ENCODE results near the gene CCDC124. TPM values are rescaled to one million over a fixed set of nuclear protein-coding genes. Genes with fewer than 3 reads are reported as not detected.

Gene CCDC124
- total and polyA plus RNA-seq, 4 donors, result 15.8 to 59.3 (median 32.1) TPM

- TF ChIP-seq, protein P1, sequence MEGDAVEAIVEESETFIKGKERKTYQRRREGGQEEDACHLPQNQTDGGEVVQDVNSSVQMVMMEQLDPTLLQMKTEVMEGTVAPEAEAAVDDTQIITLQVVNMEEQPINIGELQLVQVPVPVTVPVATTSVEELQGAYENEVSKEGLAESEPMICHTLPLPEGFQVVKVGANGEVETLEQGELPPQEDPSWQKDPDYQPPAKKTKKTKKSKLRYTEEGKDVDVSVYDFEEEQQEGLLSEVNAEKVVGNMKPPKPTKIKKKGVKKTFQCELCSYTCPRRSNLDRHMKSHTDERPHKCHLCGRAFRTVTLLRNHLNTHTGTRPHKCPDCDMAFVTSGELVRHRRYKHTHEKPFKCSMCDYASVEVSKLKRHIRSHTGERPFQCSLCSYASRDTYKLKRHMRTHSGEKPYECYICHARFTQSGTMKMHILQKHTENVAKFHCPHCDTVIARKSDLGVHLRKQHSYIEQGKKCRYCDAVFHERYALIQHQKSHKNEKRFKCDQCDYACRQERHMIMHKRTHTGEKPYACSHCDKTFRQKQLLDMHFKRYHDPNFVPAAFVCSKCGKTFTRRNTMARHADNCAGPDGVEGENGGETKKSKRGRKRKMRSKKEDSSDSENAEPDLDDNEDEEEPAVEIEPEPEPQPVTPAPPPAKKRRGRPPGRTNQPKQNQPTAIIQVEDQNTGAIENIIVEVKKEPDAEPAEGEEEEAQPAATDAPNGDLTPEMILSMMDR (IDR thresholded peaks at IDR 0.05; ENCODE audit: low read depth, low read length, missing input control), result no peak
Observed at GRCh38 chr19:17936379-17936778, 3.6 kb downstream of the CCDC124 start (continued).

DNA sequence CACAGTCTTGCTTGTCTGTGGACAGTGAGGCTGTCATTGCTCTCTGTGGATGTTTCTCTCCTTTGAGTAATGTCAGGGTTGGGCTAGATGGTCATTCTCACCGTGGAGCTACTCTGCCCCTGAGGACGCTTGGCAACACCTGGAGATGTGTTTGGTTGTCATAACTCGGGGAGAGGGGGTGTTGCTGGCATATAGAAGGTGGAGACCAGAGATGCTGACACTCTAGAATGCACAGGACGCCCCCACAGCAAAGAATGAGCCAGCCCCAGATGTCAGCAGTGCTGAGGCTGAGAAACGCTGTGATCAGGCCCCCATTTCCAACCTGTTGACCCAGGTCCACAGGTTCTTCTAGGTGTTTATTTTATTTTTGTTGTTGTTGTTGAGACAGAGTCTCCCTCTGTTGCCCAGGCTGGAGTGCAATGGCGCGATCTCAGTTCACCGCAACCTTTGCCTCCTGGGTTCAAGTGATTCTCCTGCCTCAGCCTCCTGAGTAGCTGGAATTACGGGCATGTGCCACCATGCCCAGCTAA lies 4.6 kb downstream of the CCDC124 start:
- Histone ChIP-seq H3K9me3 (ENCODE audit: control insufficient read depth in 4 of 4, low read length in 3 of 4) (no peaks in the 10 kb centered on the region), H3K27me3 (ENCODE audit: control insufficient read depth in 4 of 4, insufficient read depth in 4 of 4, low read length in 3 of 4) (no peaks in the 10 kb centered on the region), H3K27ac (ENCODE audit: low read depth in 1 of 2, low read length in 2 of 2) (no peak overlapping the region), H3K4me3 (ENCODE audit: low read depth in 1 of 3, low read length in 3 of 3) (no peak overlapping the region), H3K36me3 (ENCODE audit: control insufficient read depth in 4 of 4, insufficient read depth in 3 of 4, low read depth in 1 of 4, low read length in 3 of 4) (peaks cover 0 to 9% (median 4%) of the 10 kb centered on the region in 4 donors), H3K9ac (ENCODE audit: low read depth in 1 of 2, low read length in 2 of 2) (no peak overlapping the region), H3K4me1 (ENCODE audit: control insufficient read depth in 4 of 4, insufficient read depth in 4 of 4, low read length in 3 of 4) (peaks cover 4 to 13% (median 8%) of the 10 kb centered on the region in 4 donors)
- DNase-seq (ENCODE audit: low spot score), result no peak
- TF ChIP-seq GABPA (IDR thresholded peaks at IDR 0.05 in 1 of 2, conservative IDR thresholded peaks at IDR 0.05 in 1 of 2) (no peak), FOXA2 (IDR thresholded peaks at IDR 0.05) (no peak), RXRA (IDR thresholded peaks at IDR 0.05) (no peak), FOXA1 (IDR thresholded peaks at IDR 0.05) (no peak), EGR1 (IDR thresholded peaks at IDR 0.05; ENCODE audit: low read depth in 2 of 2) (no peak), YY1 (IDR thresholded peaks at IDR 0.05) (no peak), HNF4A (conservative IDR thresholded peaks at IDR 0.05) (no peak), JUND (IDR thresholded peaks at IDR 0.05) (no peak), HNF4G (IDR thresholded peaks at IDR 0.05) (no peak), TAF1 (conservative IDR thresholded peaks at IDR 0.05) (no peak), RAD21 (IDR thresholded peaks at IDR 0.05) (no peak), ZBTB33 (IDR thresholded peaks at IDR 0.05) (no peak), NR2F2 (IDR thresholded peaks at IDR 0.05) (no peak), SP1 (IDR thresholded peaks at IDR 0.05) (no peak)
- TF ChIP-seq, protein P1 (IDR thresholded peaks at IDR 0.05; ENCODE audit: low read depth, low read length, missing input control), result no peak
- TF ChIP-seq, protein P2, sequence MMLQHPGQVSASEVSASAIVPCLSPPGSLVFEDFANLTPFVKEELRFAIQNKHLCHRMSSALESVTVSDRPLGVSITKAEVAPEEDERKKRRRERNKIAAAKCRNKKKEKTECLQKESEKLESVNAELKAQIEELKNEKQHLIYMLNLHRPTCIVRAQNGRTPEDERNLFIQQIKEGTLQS (IDR thresholded peaks at IDR 0.05), result no peak
- TF ChIP-seq, protein P3, sequence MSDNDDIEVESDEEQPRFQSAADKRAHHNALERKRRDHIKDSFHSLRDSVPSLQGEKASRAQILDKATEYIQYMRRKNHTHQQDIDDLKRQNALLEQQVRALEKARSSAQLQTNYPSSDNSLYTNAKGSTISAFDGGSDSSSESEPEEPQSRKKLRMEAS (IDR thresholded peaks at IDR 0.05), result no peak
- TF ChIP-seq, protein P4, sequence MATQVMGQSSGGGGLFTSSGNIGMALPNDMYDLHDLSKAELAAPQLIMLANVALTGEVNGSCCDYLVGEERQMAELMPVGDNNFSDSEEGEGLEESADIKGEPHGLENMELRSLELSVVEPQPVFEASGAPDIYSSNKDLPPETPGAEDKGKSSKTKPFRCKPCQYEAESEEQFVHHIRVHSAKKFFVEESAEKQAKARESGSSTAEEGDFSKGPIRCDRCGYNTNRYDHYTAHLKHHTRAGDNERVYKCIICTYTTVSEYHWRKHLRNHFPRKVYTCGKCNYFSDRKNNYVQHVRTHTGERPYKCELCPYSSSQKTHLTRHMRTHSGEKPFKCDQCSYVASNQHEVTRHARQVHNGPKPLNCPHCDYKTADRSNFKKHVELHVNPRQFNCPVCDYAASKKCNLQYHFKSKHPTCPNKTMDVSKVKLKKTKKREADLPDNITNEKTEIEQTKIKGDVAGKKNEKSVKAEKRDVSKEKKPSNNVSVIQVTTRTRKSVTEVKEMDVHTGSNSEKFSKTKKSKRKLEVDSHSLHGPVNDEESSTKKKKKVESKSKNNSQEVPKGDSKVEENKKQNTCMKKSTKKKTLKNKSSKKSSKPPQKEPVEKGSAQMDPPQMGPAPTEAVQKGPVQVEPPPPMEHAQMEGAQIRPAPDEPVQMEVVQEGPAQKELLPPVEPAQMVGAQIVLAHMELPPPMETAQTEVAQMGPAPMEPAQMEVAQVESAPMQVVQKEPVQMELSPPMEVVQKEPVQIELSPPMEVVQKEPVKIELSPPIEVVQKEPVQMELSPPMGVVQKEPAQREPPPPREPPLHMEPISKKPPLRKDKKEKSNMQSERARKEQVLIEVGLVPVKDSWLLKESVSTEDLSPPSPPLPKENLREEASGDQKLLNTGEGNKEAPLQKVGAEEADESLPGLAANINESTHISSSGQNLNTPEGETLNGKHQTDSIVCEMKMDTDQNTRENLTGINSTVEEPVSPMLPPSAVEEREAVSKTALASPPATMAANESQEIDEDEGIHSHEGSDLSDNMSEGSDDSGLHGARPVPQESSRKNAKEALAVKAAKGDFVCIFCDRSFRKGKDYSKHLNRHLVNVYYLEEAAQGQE (IDR thresholded peaks at IDR 0.05), result no peak
- 92% methylated on average over 9 of the region's 9 CpGs for WGBS

Data from liver (tissue), 9 donors.